Measurements from ENCODE around the gene PCCA.
"Not testable (repeated sequence)": the region's sequence is repeated elsewhere in the genome, so short reads cannot be mapped to it uniquely, and the experiment has no call there.

The PCCA gene

GRCh38 chr13:100245104-100245503 lies 156.2 kb downstream of the PCCA start:
- DNase-seq (ENCODE audit: low read depth) = no peak

- DNase-seq (ENCODE audit: low read depth) = no peak
Observed at GRCh38 chr13:100247937-100248336, 159.0 kb downstream of the PCCA start.

- DNase-seq (ENCODE audit: low read depth) = no peak
Observed at GRCh38 chr13:100254002-100254401, 165.1 kb downstream of the PCCA start.

GRCh38 chr13:100262404-100262803 lies 173.5 kb downstream of the PCCA start:
- DNase-seq (ENCODE audit: low read depth) = no peak

GRCh38 chr13:100266026-100266425 lies 177.1 kb downstream of the PCCA start:
- no peak for DNase-seq (ENCODE audit: low read depth)

- no peak for DNase-seq (ENCODE audit: low read depth)
Observed at GRCh38 chr13:100269837-100270236, 180.9 kb downstream of the PCCA start.

- no peak for DNase-seq (ENCODE audit: low read depth)
Observed at GRCh38 chr13:100273138-100273537, 184.2 kb downstream of the PCCA start.

- DNase-seq (ENCODE audit: low read depth) = no peak
Observed at GRCh38 chr13:100273552-100273951, 184.7 kb downstream of the PCCA start.

- no peak for DNase-seq (ENCODE audit: low read depth)
Observed at GRCh38 chr13:100274942-100275506, 186.1 kb downstream of the PCCA start.

GRCh38 chr13:100275746-100276145 lies 186.9 kb downstream of the PCCA start:
- no peak for DNase-seq (ENCODE audit: low read depth)

- no peak for DNase-seq (ENCODE audit: low read depth)
Observed at GRCh38 chr13:100280681-100281080, 191.8 kb downstream of the PCCA start.

GRCh38 chr13:100282306-100282705 lies 193.4 kb downstream of the PCCA start:
- DNase-seq (ENCODE audit: low read depth) = not testable (repeated sequence)

- no peak for DNase-seq (ENCODE audit: low read depth)
Observed at GRCh38 chr13:100290165-100290801, 201.4 kb downstream of the PCCA start.

GRCh38 chr13:100291624-100292023 lies 202.7 kb downstream of the PCCA start:
- no peak for DNase-seq (ENCODE audit: low read depth)

- DNase-seq (ENCODE audit: low read depth) = no peak
Observed at GRCh38 chr13:100297413-100297812, 208.5 kb downstream of the PCCA start.

GRCh38 chr13:100298116-100298681 lies 209.3 kb downstream of the PCCA start:
- no peak for DNase-seq (ENCODE audit: low read depth)

- no peak for DNase-seq (ENCODE audit: low read depth)
Observed at GRCh38 chr13:100298691-100299090, 209.8 kb downstream of the PCCA start.

GRCh38 chr13:100300243-100300642 lies 211.3 kb downstream of the PCCA start:
- no peak for DNase-seq (ENCODE audit: low read depth)

GRCh38 chr13:100300708-100301107 lies 211.8 kb downstream of the PCCA start:
- no peak for DNase-seq (ENCODE audit: low read depth)

GRCh38 chr13:100301418-100301817 lies 212.5 kb downstream of the PCCA start:
- no peak for DNase-seq (ENCODE audit: low read depth)

GRCh38 chr13:100302391-100302790 lies 213.5 kb downstream of the PCCA start:
- no peak for DNase-seq (ENCODE audit: low read depth)

- DNase-seq (ENCODE audit: low read depth) = no peak
Observed at GRCh38 chr13:100304229-100304628, 215.3 kb downstream of the PCCA start.

GRCh38 chr13:100305398-100305797 lies 216.5 kb downstream of the PCCA start:
- DNase-seq (ENCODE audit: low read depth) = no peak

- DNase-seq (ENCODE audit: low read depth) = no peak
Observed at GRCh38 chr13:100306030-100306429, 217.1 kb downstream of the PCCA start.

Measured in stimulated activated CD4-positive, alpha-beta T cell treated with anti-CD3 and anti-CD28 coated beads, Interleukin-2, amount 100 ng/mL, for 4 hours (primary cell).